Measurements from ENCODE around the gene TBCE. TPM values are rescaled to one million over a fixed set of nuclear protein-coding genes. Genes with fewer than 3 reads are reported as not detected.

TBCE gene
- total RNA-seq, 4 donors from 2014 or later: 19.3 to 33.9 (median 26.8) TPM

DNA sequence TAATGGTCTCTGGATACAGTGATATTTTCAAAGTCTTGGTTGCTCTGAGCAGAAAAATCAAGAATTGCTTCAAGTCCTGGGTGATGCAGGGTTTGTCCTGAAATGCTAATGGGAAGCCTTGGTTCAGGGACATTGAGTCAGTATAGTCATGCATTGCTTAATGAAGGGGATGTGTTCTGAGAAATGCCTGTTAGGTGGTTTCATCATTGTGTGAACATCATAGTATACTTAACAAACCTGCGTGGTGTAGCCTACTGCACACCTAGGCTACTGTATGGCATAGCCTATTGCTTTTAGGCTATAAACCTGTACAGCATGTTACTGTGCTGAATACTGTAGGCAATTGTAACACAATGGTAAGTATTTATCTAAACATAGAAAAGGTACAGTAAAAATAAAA, 36.4 kb downstream of the TBCE start:
- Histone ChIP-seq H3K4me3 (no peak overlapping the region), H3K27me3 (no peaks in the 10 kb centered on the region), H3K36me3 (peaks cover 0 to 15% (median 5%) of the 10 kb centered on the region in 3 donors), H3K27ac (no peak overlapping the region), H3K9me3 (no peaks in the 10 kb centered on the region), H3K4me1 (peaks cover 0 to 4% (median 0%) of the 10 kb centered on the region in 4 donors)
- WGBS, 2 donors: 95 to 96% methylated on average over 1 of the region's 1 CpG
- TF ChIP-seq POLR2A (IDR thresholded peaks at IDR 0.05) (no peak), EP300 (IDR thresholded peaks at IDR 0.05) (no peak)
- TF ChIP-seq, protein P1, sequence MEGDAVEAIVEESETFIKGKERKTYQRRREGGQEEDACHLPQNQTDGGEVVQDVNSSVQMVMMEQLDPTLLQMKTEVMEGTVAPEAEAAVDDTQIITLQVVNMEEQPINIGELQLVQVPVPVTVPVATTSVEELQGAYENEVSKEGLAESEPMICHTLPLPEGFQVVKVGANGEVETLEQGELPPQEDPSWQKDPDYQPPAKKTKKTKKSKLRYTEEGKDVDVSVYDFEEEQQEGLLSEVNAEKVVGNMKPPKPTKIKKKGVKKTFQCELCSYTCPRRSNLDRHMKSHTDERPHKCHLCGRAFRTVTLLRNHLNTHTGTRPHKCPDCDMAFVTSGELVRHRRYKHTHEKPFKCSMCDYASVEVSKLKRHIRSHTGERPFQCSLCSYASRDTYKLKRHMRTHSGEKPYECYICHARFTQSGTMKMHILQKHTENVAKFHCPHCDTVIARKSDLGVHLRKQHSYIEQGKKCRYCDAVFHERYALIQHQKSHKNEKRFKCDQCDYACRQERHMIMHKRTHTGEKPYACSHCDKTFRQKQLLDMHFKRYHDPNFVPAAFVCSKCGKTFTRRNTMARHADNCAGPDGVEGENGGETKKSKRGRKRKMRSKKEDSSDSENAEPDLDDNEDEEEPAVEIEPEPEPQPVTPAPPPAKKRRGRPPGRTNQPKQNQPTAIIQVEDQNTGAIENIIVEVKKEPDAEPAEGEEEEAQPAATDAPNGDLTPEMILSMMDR (IDR thresholded peaks at IDR 0.05): no peak
- DNase-seq (ENCODE audit: low spot score in 2 of 2): no peak

- H3K9me3 ChIP-seq: no peaks in the 10 kb centered on the region
- 90 to 91% methylated on average over 5 of the region's 5 CpGs for WGBS, 2 donors
- H3K4me3 ChIP-seq: no peak overlapping the region
- H3K27me3 ChIP-seq: no peaks in the 10 kb centered on the region
- peaks cover 0 to 15% (median 5%) of the 10 kb centered on the region in 3 donors for H3K36me3 ChIP-seq
- H3K4me1 ChIP-seq: peaks cover 0 to 9% (median 0%) of the 10 kb centered on the region in 4 donors
- TF ChIP-seq EP300 (IDR thresholded peaks at IDR 0.05) (no peak), POLR2A (IDR thresholded peaks at IDR 0.05) (no peak)
- TF ChIP-seq, protein P1 (IDR thresholded peaks at IDR 0.05): no peak
- H3K27ac ChIP-seq: no peak overlapping the region
- no peak for DNase-seq (ENCODE audit: low spot score in 2 of 2)
Observed at GRCh38 chr1:235404190-235404589, 37.0 kb downstream of the TBCE start.

DNA sequence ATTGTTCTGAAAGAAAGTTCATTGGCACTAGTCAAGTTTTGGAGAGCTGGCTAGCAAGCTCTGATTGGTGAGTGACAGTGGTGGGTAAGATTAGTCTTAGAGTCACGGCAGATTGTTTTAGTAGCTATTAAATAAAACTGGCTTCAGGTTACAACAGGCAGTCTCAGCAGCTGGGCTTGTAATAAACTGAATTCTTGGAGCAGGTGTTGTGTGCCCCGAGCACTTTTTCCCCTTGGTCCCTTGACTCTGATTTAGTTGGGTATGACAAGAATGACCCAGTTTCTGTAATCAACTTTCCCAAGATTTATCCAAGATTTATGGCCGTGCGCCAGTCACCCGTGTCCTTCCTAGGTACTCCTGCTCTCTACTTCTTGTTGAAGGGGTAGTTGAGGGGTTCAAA, 40.2 kb downstream of the TBCE start:
- no peaks in the 10 kb centered on the region for H3K27me3 ChIP-seq
- no peak for DNase-seq (ENCODE audit: low spot score in 2 of 2)
- peaks cover 0 to 14% (median 0%) of the 10 kb centered on the region in 4 donors for H3K4me1 ChIP-seq
- 72 to 76% methylated on average over 5 of the region's 5 CpGs for WGBS, 2 donors
- H3K36me3 ChIP-seq: peaks cover 0 to 13% (median 2%) of the 10 kb centered on the region in 3 donors
- TF ChIP-seq EP300 (IDR thresholded peaks at IDR 0.05): no peak
- TF ChIP-seq POLR2A (IDR thresholded peaks at IDR 0.05): no peak
- TF ChIP-seq, protein P1 (IDR thresholded peaks at IDR 0.05): no peak
- H3K9me3 ChIP-seq: no peaks in the 10 kb centered on the region
- no peak overlapping the region for H3K4me3 ChIP-seq
- no peak overlapping the region for H3K27ac ChIP-seq

- no peak for TF ChIP-seq EP300 (IDR thresholded peaks at IDR 0.05)
- no peak overlapping the region for H3K4me3 ChIP-seq
- peaks cover 0 to 2% (median 0%) of the 10 kb centered on the region in 3 donors for H3K36me3 ChIP-seq
- no peaks in the 10 kb centered on the region for H3K27me3 ChIP-seq
- H3K4me1 ChIP-seq: peaks cover 0 to 14% (median 0%) of the 10 kb centered on the region in 4 donors
- 79 to 87% methylated on average over 3 of the region's 3 CpGs for WGBS, 2 donors
- no peak for DNase-seq (ENCODE audit: low spot score in 2 of 2)
- no peaks in the 10 kb centered on the region for H3K9me3 ChIP-seq
- H3K27ac ChIP-seq: no peak overlapping the region
Observed at GRCh38 chr1:235408503-235408960, 41.3 kb downstream of the TBCE start.

DNA sequence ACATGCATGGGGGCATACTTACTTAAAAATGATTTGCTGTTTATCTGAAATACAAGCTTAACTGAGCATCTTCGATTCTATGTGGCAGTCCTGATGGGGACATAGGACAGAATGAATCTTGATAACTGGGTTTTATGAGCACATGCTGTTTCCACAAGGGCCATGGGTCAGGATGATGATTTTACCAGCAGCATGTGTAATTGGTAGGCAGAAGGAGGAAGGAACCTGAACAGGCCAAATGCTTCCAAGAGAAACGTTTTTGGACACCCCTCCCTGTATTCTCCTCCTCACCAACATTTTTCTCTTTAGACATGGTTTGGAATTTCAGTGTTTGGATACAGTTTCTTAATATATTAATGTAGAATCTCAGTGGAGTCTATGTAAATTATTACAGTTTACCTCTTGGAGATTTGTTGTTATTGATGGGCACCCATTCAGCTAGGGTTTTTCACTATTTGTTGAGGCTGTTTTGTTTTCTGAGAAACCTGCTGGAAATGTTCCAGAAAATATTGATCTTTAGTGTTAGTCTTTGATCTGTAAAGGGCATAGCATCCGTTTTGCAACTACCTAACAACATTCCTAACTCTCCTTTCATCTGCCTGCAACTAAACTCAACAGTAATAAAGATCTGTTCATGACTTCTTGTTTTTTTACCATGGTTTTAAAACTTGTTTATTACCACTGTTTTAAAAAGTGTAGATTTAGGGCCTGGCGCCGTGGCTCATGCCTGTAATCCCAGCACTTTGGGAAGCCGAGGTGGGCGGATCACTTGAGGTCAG, 42.0 kb downstream of the TBCE start:
- 65 to 70% methylated on average over 7 of the region's 7 CpGs for WGBS, 2 donors
- TF ChIP-seq, protein P1 (IDR thresholded peaks at IDR 0.05): no peak
- TF ChIP-seq EP300 (IDR thresholded peaks at IDR 0.05) (no peak), POLR2A (IDR thresholded peaks at IDR 0.05) (no peak)
- no peaks in the 10 kb centered on the region for H3K36me3 ChIP-seq

More for the DNA sequence above, 42.0 kb downstream of the TBCE start:
- Histone ChIP-seq H3K4me3 (no peak overlapping the region), H3K27me3 (no peaks in the 10 kb centered on the region), H3K27ac (no peak overlapping the region), H3K4me1 (peaks cover 0 to 14% (median 0%) of the 10 kb centered on the region in 4 donors), H3K9me3 (no peaks in the 10 kb centered on the region)
- no peak for DNase-seq (ENCODE audit: low spot score in 2 of 2)
